Measurements from ENCODE around the gene LAMTOR5.
"Not testable (repeated sequence)": the region's sequence is repeated elsewhere in the genome, so short reads cannot be mapped to it uniquely, and the experiment has no call there.

Gene LAMTOR5

DNA sequence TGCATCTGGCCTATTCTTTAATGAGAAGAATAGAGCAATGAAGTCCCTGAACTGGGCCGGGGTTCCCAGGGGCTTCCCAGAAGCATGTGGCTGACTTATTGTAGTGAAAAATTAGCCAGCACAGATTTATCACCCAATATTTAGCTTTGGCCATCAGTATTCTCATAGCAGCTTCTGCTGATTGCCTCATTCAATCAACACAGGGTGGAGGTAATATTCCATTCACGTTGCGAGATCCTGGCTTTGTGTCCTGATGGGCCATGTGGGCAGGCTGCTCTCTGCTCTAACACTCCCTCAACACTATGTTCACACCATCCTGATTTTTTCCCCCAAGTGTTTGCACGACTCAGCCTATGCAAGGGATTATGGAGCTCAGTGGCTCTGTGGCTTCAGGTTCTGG lies 21.5 kb upstream of the LAMTOR5 start:
- DNase-seq (ENCODE audit: low read depth in 2 of 2, low spot score in 1 of 2): no peak

DNA sequence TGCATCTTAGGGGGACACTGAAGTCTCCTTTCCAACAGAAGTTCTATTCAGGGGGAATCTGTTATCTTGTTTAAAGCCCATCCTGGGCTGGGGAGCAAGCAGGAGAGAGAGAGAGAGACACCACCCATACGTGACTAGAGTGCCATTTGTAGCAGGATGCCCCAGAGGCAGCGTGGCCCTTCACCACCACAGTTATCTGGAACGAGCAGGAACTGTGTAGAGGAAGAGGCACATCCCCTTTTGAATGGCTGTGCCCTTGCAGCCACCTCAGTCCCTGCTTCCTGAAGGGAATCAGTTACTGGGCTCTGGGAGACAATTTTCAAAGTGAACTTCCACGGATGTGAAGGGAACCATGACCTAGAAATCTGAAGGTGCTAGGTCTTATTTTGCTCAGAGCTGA lies 19.4 kb upstream of the LAMTOR5 start:
- DNase-seq (ENCODE audit: low read depth in 2 of 2, low spot score in 1 of 2): no peak

DNA sequence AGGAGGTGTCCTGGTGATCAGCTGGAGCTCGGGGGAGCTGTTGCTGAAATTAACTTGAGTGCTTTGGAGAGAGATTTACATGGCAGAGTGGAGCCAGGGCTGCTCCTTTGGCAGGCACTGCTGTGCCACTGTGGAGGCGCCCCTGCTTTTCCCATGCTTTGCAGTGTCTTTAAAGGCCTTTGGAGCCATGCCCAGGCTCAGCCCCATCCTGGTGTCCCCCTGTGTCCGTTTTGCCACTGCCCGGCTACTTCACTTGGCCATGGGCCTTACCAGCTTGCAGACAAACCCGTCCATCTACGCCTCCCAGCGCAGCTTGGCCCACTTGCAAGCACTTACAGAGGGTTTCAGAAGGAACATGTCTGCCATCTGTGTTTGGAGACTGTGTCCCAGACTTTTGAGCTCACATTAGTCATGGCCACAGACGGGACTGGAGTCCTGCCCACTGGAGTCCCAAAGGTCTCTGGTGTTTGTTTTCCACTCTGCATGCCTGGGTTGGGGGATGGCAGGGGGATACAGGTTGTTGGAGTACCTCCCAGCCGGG lies 18.2 kb upstream of the LAMTOR5 start:
- no peak for DNase-seq (ENCODE audit: low read depth in 2 of 2, low spot score in 1 of 2)

DNA sequence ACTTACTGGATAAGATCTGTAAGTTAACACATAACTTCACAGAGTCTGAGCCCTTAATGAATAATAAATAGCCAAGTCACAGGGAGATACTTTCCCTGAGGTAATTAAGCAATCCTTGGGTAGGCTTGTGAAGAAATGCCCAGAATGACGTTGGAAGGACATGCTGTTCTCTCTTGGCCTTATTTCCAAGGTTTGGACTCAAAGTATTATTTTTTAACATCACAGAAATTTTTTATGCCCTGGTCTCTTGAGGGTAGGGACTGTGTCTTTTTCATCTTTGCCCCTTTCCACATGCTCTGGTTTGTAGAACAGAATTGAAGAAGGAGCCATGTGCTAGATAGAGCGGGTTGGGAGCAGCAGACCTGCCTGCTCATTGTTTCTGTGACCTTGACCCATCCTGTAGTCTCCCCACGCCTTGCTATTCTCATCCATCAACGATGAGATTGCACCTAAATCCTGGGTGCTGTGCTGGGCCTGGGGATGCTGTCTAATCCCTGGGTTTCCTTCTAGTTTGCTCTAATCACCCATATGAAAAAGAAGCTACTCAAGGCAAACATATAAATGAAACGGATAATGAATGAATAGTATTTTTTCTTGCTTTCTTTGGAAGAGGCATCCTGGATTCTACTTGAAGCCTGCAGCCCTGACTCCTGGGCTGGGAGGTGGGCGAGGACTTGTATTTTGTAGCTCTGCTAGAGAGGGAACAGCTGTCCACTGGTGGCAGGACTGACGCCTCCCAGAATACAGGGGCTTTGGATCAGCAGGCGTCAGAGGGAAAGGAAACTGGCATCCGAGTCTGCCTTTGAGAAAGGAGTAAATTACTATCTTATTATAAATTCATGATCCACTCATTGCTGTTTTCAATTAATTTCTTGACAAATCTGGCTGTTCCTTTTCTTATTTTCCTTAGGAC lies 17.5 kb upstream of the LAMTOR5 start:
- no peak for DNase-seq (ENCODE audit: low read depth in 2 of 2, low spot score in 1 of 2)

DNA sequence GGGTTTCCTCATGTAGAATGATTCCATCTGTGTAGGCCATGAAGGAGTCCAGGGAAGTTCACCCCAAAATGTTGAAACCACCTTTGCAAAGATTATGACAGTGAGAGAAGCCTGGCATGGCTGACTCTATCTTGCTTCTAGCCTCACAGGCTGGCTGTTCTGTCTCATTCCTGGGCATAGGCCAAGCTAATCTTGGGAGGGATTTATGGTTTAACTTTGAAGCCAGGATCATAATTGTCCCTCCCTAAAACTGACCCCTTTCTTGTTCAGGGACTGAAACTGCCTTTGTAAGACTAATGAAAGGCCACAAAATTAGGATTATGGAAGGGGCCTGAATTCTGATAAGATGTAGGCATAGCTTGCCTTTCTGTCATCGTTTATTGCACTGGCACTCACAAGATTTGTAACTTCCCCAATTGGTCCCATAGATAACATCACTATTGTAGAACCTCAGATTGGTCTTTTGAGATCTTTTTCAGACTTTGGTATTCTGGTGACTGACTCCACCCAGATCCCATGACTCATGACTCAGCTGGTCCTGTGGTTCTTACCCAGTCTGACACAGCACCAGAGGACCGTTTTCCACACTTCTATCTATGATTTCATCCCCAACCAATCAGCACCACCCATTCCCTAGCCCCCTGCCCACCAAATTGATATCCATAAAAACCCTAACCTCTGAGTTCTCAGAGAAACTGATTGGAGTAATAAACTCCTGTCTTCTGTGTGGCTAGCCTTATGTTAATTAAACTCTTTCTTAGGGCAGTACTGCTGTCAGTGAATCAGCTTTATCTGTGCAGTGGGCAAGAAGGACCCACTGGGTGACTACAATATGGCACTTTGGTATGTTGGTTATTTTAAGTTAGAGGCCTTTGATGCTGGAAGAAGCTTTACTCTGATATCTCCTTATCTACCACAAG lies 13.6 kb upstream of the LAMTOR5 start:
- no peak for DNase-seq (ENCODE audit: low read depth in 2 of 2, low spot score in 1 of 2)

DNA sequence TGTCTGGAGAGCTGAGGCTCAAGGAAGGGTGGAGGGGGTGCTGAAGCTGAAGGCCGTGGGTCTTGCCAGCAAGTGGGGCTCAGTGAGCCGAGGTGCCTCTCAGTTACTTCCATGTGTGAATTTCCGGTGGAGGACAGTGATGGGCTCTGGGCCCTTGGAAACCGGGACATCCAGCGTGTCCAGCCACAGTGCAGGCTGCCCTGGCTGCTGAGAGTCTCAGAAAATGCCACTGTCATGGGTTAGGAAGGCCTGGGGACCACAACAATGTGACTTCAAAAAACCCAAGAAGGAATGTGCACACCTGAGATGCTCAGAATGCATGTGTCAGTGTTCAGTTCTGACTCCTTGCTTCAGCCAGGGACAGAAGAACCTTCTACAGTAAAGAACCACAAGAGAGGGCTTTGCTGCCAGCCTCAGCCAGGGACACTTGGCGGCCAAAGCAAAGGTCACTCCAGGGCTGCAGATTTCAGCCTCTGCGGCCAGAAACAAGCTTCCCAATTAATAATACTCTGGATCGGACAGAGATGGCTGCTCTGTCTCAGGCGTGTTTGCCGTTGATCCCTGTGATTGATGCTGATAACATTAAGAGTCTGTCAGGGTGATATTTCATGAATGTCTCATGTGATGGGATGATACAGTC lies 12.6 kb upstream of the LAMTOR5 start:
- no peak for DNase-seq (ENCODE audit: low read depth in 2 of 2, low spot score in 1 of 2)

DNA sequence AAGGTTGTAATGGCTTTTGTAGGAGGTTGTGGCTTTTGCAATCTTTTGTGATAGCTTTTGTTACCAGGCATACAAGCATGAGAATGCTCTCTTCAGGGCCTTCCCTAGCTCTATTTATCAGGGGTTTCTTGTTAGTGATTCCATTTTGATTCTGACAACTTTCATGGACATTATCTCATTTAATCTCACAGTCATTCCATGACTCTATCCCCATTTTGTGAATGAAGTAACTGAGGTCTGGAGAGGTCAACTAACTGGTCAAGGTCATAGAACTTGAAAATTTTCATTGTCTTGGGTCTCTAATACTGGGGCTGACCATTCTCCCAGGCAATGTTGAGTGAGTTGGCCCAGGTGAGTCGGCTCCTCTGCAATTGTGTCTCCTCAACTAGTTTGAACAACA lies 11.2 kb upstream of the LAMTOR5 start:
- no peak for DNase-seq (ENCODE audit: low read depth in 2 of 2, low spot score in 1 of 2)

DNA sequence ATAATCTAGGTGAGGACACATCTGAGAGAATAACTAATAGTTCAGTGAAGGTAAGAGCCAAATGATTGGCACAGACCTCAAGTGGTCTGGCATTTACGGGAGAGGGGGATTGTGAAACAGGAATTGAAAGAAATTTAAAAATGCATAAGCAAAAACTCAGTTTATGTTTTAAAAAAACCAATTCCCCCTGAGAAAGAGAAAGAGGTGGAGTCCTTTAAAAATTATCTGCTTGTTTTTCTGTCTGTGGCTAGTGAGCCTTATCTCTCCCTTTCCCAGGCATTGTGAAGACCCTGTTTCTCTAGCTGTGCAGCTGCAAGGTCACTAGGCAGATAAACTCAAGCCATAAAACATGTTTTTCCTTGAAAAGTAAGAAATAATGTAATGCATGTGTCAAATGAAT lies 5.6 kb upstream of the LAMTOR5 start:
- DNase-seq (ENCODE audit: low read depth in 2 of 2, low spot score in 1 of 2): not testable (repeated sequence)

DNA sequence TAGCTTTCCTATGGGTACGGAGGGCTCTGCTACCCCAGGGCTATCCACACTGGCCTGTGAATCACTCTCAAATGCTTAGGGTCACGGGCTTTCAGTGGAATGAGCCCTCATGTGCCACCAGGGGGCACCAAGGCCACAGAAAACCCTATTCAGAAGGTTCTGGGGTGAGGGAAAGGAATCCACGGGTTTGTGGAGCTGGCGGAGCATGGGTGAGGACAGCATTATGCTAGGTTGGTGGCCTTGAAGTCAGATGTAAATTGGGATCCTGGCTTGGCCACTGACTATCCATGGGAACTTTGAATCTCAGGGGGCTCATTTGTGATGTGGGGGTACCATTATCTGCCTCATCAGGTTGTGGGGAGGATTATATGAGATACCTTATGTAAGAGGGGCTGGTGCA lies 5.1 kb upstream of the LAMTOR5 start:
- DNase-seq (ENCODE audit: low read depth in 2 of 2, low spot score in 1 of 2): peak; percentile 5 to 35

DNA sequence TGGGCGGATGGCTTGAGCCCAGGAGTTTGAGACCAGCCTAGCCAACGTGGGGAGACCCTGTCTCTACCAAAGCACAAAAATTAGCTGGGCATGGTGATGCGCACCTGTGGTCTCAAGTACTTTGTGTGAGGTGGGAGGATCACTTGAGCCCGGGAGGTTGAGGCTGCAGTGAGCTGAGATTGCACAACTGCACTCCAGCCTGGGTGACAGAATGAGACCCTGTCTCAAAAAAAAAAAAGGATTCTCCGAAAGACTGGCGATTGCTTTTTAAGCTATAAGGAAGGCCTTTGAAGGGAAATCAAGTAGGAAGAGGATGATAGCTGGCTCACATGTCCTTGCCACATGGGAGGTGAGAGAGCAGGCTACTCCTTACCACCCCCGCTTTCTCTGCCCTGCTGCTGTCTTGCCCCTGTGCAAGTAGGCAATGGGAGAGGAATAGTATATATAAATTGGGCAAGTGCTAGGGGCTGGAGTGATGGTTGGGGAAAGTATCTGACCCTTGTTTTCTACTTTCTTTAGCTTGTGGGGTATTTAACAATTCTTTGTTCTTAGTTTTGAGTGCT lies 3.8 kb upstream of the LAMTOR5 start:
- no peak for DNase-seq (ENCODE audit: low read depth in 2 of 2, low spot score in 1 of 2)

DNA sequence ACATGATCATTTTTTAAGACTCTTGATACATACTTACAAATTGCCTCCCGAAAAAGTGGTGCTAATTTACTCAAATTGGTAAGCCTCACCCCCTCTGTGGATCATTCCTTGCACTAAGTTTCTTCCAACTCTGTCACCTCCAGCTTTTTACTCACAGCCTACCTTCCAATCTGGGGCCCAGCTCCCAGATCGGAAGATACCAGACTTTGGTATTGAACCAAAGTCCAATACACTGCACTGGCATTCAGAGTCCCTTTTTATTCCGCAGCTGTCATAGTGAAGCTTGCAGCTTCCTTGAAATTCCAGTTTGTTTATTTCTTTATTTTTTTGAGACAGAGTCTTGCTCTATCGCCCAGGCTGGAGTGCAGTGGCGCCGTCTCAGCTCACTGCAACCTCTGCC lies 1.8 kb upstream of the LAMTOR5 start:
- no peak for DNase-seq (ENCODE audit: low read depth in 2 of 2, low spot score in 1 of 2)

DNA sequence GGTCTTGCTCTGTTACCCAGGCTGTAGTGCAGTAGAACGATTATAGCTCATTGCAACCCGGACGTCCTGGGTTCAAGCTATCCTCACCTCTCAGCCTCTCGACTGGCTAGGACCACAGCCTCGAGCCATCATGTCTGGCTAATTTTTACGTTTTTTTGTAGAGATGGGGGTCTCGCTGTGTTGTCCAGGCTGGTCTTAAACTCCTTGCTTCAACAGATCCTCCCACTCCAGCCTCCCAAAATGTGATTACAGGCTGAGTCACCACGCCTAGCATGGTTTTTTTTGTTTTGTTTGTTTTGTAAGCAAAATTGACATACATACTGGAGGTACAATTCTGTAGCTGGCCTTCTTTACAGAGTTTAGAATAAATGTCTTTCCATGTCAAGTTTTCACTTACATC lies 994 bp upstream of the LAMTOR5 start:
- DNase-seq (ENCODE audit: low read depth in 2 of 2, low spot score in 1 of 2): no peak

DNA sequence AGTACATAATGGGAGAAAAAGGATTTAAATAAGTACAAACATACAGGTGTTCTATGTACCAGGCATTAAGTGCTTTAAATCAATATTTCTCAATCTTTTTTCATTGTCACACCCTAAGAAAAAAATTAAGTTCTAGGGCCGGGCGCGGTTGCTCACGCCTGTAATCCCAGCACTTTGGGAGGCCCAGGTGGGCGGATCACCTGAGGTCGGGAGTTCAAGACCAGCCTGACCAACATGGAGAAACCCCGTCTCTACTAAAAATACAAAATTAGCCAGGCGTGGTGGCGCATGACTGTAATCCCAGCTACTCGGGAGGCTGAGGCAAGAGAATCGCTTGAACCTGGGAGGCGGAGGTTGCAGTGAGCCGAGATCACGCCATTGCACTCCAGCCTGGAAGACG lies 1.1 kb downstream of the LAMTOR5 start:
- DNase-seq (ENCODE audit: low read depth in 2 of 2, low spot score in 1 of 2): not testable (repeated sequence)

DNA sequence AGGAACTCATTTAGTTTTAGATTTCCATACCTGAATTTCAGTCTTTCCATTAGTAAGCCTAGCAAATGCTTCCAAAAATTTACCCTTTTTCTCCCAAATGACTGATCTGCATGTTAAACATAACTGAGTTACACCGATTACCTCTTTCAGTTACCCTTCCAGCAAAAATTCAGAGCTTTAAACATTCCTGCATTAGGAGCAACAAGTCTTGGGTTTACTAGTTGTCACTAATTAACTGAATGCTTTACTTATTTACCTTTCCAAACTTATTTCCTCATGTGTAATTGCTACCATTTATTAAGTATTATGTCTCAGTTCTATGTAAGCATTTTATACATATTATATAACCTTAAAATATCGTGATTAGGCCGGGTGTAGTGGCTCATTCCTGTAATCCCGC lies 3.1 kb downstream of the LAMTOR5 start:
- DNase-seq (ENCODE audit: low read depth in 2 of 2, low spot score in 1 of 2): no peak

DNA sequence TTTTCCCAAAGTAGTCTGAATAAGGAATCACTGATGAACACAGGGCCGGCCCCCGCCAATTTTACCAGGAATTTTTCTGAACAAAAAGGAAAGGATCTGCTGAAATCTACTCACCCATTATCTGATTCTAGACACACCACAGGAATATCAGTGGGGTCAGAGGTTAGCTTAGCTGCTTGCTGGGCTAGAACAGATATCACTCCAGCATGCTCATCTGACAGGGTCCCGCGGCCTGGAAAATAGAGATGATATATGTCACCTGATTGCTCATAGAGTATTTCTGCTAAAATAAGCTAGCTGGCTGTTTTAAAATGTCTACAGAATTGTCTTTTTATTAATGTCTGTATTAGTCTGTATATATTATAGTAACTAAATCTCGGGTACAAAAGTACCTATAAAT lies 3.7 kb downstream of the LAMTOR5 start:
- no peak for DNase-seq (ENCODE audit: low read depth in 2 of 2, low spot score in 1 of 2)

DNA sequence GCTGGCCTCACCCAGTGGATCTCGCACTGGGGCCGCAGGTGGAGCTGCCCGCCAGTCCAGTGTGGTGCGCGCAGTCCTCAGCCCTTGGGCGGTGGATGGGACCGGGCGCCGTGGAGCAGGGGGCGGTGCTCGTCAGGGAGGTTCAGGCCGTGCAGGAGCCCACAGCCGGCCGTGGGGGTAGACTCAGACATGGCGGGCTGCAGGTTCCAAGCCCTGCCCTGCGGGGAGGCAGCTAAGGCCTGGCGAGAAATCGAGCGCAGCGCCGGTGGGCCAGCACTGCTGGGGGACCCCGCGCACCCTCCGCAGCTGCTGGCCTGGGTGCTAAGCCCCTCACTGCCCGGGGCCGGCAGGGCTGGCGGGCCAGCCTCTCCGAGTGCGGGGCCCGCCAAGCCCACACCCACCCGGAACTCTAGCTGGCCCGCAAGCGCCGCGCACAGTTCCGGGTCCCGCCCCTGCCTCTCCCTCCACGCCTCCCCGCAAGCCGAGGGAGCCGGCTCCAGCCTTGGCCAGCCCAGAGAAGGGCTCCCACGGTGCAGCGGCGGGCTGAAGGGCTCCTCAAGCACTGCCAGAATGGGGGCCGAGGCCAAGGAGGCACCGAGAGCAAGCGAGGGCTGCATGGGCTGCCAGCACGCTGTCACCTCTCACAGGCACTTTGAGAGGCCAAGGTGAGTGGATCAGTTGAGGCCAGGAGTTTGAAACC lies 11.1 kb downstream of the LAMTOR5 start:
- not testable (repeated sequence) for DNase-seq (ENCODE audit: low read depth in 2 of 2, low spot score in 1 of 2)

DNA sequence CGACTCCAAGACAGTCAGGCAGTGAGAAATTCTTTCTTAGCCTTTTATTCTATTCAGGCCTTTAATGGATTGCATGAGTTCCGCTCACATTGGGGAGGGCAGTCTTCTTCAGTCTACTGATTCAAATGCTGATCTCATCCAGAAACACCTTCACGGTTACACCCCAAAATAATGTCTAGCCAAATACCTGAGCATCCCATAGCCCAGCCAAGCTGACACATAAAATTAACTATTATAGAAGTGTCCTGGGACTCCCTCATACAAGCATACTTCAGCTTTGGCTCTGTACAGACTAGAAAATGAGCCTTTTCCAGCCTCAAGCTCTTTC lies 13.0 kb downstream of the LAMTOR5 start:
- DNase-seq (ENCODE audit: low read depth in 2 of 2, low spot score in 1 of 2): no peak

DNA sequence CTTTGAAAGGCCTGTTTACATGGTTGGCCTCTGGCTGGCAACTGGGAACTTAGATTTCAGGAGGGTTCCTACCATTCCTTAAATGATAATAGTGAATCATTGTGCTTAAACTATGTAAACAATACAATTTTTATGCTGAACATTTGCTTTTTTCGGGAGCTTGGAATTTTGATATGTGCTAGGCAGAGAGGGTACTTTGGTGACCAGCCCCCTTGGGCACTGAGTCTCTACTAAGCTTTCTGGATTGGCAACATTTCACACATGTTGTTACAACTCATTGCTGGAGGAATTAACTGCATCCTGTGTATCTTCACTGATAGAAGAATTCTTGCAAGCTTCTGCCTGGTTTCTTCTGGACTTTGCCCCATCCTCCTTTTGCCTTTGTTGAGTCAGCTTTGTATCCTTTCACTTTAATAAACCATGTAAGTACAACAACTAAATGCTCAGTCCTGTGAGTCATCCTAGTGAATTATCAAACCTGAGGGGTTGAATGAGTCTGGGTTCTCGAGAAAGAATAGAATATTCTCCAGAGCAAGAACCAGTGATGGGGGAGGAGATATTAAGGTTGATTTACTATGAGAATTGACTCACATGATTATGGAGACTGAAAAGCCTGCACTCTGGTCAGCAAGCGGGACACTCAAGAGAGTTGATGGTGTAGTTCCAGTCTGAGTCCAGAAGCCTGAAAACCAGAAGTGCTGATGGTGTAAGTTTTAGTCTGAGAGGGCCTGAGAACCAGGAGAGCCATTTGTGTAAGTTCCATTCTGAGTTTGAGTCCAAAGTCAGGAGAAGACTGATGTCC lies 13.6 kb downstream of the LAMTOR5 start:
- no peak for DNase-seq (ENCODE audit: low read depth in 2 of 2, low spot score in 1 of 2)

DNA sequence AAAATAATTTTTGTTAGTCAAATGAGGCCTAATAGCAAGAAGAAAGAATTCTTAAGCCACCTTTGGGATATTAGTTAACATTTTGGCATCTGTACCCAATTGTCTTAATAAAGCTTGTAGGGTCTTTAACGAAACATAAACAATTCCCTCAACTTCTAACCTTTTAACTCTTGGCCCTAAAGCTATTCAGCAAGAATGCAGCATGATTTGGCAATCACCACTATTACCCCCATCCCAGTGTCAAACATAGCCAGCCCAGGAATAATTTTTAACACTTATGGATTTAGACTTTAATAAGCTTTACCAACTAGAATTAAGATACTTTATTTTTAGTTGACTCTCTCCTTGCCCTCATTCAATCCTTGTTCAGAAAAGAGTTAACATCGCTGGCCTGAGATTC lies 14.2 kb downstream of the LAMTOR5 start:
- no peak for DNase-seq (ENCODE audit: low read depth in 2 of 2, low spot score in 1 of 2)

All from stimulated activated CD8-positive, alpha-beta memory T cell treated with anti-CD3 and anti-CD28 coated beads, Interleukin-4, amount 100 ng/mL, for 1 hour (primary cell).